Fibroblast of lung (primary cell): ENCODE measurements around the gene RGS3.

ENCODE experiments used
- EZH2 ChIP-seq: IDR thresholded peaks from 2 replicates; pipeline ENCODE4 v1.5.1; 2012; ENCODE audit warnings: low read length, control low read depth, mild to moderate bottlenecking; ENCODE audit errors: missing control alignments
- TF ChIP-seq, protein P1 (sequence below), 2 donors: IDR thresholded peaks in 1 of 2; conservative IDR thresholded peaks in 1 of 2; 1 replicate in 1 of 2; 2 replicates in 1 of 2; pipeline ENCODE4 v1.5.1; 2011 to 2012; ENCODE audit warnings: low read length in 2 of 2, control low read depth in 1 of 2, inconsistent platforms in 1 of 2, low read depth in 1 of 2, mild to moderate bottlenecking in 1 of 2

DNA sequence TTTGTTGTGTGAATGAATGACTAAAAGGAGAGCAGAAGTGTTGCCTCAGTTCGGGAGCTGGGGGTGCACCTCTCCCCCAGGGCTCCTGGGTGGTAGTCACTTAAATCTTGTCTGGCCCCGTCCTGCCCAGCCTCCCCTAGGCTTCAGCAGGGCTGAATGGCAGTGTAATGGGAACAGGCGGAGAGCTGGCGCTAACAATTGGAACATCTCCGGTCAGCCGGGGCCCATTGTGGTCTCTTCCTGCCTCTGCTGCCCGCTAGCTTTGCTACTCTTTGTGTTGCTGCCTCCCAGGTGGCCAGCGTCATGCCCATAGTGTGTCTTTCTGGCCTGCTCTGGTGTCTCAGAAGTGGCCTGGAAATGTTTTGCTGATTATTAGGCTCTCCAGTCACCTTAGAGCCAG is 62.3 kb downstream of the RGS3 start:
- TF ChIP-seq, protein P1, sequence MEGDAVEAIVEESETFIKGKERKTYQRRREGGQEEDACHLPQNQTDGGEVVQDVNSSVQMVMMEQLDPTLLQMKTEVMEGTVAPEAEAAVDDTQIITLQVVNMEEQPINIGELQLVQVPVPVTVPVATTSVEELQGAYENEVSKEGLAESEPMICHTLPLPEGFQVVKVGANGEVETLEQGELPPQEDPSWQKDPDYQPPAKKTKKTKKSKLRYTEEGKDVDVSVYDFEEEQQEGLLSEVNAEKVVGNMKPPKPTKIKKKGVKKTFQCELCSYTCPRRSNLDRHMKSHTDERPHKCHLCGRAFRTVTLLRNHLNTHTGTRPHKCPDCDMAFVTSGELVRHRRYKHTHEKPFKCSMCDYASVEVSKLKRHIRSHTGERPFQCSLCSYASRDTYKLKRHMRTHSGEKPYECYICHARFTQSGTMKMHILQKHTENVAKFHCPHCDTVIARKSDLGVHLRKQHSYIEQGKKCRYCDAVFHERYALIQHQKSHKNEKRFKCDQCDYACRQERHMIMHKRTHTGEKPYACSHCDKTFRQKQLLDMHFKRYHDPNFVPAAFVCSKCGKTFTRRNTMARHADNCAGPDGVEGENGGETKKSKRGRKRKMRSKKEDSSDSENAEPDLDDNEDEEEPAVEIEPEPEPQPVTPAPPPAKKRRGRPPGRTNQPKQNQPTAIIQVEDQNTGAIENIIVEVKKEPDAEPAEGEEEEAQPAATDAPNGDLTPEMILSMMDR (conservative IDR thresholded peaks at IDR 0.05 in 1 of 2, IDR thresholded peaks at IDR 0.05 in 1 of 2; ENCODE audit: low read depth in 1 of 2, low read length in 2 of 2), result no peak
- no peak for TF ChIP-seq EZH2
